ENCODE results near the gene CFAP46.

The CFAP46 gene

DNA sequence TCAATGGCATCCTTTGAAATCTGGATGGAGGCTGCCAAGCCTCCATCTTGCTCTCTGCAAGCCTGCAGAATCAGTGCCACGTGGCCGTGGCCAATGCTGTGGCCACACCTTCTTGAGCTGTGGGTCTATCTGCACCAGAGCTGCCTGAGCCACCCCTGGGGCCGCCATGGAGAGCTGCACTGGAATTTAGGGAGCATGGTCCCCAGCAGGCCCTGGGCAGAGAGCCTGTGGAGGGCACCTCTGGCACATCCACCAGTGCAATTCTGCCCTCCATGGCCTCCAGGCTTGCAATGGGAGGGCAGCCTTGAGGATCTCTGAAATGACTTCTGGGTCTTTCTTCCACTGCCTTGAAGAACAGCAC, 100.8 kb downstream of the CFAP46 start:
- no peak for TF ChIP-seq FOXP2 (optimal IDR thresholded peaks at IDR 0.05; ENCODE audit: borderline replicate concordance, extremely low read depth, extremely low read length, insufficient read depth)
- TF ChIP-seq, protein P1, sequence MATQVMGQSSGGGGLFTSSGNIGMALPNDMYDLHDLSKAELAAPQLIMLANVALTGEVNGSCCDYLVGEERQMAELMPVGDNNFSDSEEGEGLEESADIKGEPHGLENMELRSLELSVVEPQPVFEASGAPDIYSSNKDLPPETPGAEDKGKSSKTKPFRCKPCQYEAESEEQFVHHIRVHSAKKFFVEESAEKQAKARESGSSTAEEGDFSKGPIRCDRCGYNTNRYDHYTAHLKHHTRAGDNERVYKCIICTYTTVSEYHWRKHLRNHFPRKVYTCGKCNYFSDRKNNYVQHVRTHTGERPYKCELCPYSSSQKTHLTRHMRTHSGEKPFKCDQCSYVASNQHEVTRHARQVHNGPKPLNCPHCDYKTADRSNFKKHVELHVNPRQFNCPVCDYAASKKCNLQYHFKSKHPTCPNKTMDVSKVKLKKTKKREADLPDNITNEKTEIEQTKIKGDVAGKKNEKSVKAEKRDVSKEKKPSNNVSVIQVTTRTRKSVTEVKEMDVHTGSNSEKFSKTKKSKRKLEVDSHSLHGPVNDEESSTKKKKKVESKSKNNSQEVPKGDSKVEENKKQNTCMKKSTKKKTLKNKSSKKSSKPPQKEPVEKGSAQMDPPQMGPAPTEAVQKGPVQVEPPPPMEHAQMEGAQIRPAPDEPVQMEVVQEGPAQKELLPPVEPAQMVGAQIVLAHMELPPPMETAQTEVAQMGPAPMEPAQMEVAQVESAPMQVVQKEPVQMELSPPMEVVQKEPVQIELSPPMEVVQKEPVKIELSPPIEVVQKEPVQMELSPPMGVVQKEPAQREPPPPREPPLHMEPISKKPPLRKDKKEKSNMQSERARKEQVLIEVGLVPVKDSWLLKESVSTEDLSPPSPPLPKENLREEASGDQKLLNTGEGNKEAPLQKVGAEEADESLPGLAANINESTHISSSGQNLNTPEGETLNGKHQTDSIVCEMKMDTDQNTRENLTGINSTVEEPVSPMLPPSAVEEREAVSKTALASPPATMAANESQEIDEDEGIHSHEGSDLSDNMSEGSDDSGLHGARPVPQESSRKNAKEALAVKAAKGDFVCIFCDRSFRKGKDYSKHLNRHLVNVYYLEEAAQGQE (IDR thresholded peaks at IDR 0.05; ENCODE audit: insufficient read depth in 1 of 2, low read depth in 2 of 2, low read length in 2 of 2): no peak
- TF ChIP-seq POLR2AphosphoS5 (IDR thresholded peaks at IDR 0.05; ENCODE audit: low read depth, low read length): no peak
- no peak for TF ChIP-seq TAF1 (IDR thresholded peaks at IDR 0.05; ENCODE audit: borderline replicate concordance, insufficient read depth, low read length)
- TF ChIP-seq SIN3A (IDR thresholded peaks at IDR 0.05; ENCODE audit: borderline replicate concordance, insufficient read depth, low read length): no peak

DNA sequence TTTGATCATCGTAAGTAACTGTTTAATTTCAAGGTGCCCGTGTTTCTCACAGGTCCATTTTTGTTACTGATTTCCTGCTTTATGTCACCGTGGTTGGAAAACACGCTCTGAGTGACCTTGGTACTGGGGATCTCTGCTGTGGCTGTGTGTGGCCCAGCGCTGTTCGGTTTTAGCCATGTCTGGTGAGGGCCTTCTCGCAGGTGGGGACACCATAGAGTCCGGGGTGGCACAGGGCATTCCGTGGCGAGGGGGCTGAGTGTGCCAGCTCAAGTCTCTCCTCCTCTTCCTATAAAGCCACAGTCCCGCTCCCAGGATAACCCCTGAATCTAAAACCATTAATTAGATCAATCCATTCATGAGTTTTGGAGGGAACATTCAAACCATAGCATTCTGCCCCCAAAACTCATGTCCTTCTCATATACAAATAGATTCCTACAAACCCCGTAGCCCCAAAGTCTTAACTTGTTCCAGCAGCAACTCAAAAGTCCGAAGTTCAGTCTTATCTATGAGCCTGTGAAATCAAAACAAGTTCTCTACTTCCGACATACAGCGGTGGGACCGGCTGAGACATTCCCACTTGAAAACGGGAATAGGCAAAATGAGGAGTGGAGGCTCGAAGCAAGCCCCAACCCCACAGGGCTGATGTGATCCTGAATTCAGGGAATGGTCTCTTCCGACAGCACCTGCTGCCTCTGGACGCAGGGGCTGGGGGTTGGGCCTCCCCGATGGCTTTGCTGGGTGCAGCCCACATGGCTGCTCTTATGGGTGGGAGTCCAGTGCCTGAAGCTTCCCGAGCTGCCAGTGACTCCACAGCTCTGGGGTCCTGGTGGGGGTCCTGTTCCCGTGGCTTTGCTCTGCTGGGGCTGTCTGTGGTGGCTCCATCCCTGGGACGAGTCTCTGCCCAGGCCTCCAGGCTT, 101.4 kb downstream of the CFAP46 start:
- TF ChIP-seq, protein P1 (IDR thresholded peaks at IDR 0.05; ENCODE audit: insufficient read depth in 1 of 2, low read depth in 2 of 2, low read length in 2 of 2): no peak
- no peak for TF ChIP-seq TAF1 (IDR thresholded peaks at IDR 0.05; ENCODE audit: borderline replicate concordance, insufficient read depth, low read length)
- no peak for TF ChIP-seq FOXP2 (optimal IDR thresholded peaks at IDR 0.05; ENCODE audit: borderline replicate concordance, extremely low read depth, extremely low read length, insufficient read depth)
- TF ChIP-seq SIN3A (IDR thresholded peaks at IDR 0.05; ENCODE audit: borderline replicate concordance, insufficient read depth, low read length): no peak
- TF ChIP-seq POLR2AphosphoS5 (IDR thresholded peaks at IDR 0.05; ENCODE audit: low read depth, low read length): no peak

DNA sequence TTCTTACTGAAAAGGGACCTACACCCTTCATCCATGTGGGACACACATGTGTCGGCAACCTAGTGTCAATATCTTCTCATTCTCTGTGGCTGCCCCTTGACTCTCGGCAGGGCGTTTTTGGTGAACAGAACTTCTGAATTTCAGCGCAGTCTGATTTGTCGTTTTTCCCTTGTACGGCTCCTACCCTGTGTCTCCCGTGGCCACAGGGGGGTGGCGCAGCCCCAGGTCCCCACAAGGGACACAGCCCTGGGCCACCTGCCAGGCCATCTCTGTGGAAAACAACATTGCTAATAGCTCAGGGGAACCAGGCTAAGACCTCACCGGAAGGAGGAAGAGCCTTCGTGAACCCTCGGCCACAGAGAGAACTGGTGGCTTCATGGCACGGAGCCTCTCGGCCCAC, 103.3 kb downstream of the CFAP46 start:
- TF ChIP-seq SIN3A (IDR thresholded peaks at IDR 0.05; ENCODE audit: borderline replicate concordance, insufficient read depth, low read length) (no peak), TAF1 (IDR thresholded peaks at IDR 0.05; ENCODE audit: borderline replicate concordance, insufficient read depth, low read length) (no peak), POLR2AphosphoS5 (IDR thresholded peaks at IDR 0.05; ENCODE audit: low read depth, low read length) (no peak), FOXP2 (optimal IDR thresholded peaks at IDR 0.05; ENCODE audit: borderline replicate concordance, extremely low read depth, extremely low read length, insufficient read depth) (no peak)
- TF ChIP-seq, protein P1 (IDR thresholded peaks at IDR 0.05; ENCODE audit: insufficient read depth in 1 of 2, low read depth in 2 of 2, low read length in 2 of 2): no peak

DNA sequence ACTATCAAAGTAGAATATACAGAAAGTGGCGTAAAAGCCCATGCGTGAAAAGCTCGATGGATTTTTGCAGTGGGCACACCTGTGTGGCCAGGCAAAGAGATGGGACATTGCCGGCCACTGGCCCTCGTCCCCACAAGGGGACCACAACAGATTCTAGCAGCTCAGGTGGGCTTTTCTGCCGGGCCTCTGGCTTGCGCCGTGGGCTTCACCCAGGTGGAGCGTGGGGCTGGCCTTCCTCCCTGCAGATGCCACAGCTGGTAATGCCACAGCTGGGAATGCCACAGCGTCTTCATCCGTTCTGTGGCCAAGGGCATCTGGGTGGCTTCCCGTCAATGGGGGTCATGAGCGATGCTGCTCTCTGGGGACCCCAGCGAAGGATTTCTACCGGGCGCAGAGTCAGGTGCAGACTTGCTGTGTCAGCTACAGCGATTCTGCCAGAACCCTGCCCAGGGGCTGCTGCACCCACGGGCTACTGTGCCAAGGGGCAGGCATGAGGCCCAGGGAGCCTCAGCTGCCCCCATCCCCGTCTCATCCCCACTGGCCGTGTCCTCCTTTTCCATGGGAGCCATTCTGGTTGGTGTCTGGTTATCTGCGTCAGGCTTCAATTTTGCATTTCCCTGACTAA, 103.9 kb downstream of the CFAP46 start:
- TF ChIP-seq POLR2AphosphoS5 (IDR thresholded peaks at IDR 0.05; ENCODE audit: low read depth, low read length) (no peak), SIN3A (IDR thresholded peaks at IDR 0.05; ENCODE audit: borderline replicate concordance, insufficient read depth, low read length) (no peak), FOXP2 (optimal IDR thresholded peaks at IDR 0.05; ENCODE audit: borderline replicate concordance, extremely low read depth, extremely low read length, insufficient read depth) (no peak), TAF1 (IDR thresholded peaks at IDR 0.05; ENCODE audit: borderline replicate concordance, insufficient read depth, low read length) (no peak)
- TF ChIP-seq, protein P1 (IDR thresholded peaks at IDR 0.05; ENCODE audit: insufficient read depth in 1 of 2, low read depth in 2 of 2, low read length in 2 of 2): no peak
